DOHH2 (cell line): ENCODE results near the gene SLC37A3.

Experiments used
- H3F3A ChIP-seq: fragments of 200-600 bp; sonication (generic), shearing (Covaris generic); 2 replicates; pipeline ENCODE4 v1.6.0; 2016; ENCODE audit warnings: antibody characterized with exemption, mild to moderate bottlenecking; ENCODE audit not compliant: control insufficient read depth, insufficient read depth
- H3K27ac ChIP-seq: fragments of 200-600 bp; sonication (generic); 2 replicates; pipeline ENCODE4 v1.5.1; 2014; ENCODE audit warnings: low read depth, mild to moderate bottlenecking, low read length, moderate library complexity
- H3K27me3 ChIP-seq: fragments of 200-600 bp; sonication (generic); 2 replicates; pipeline ENCODE4 v1.6.1; 2014; ENCODE audit warnings: mild to moderate bottlenecking, low read length, mixed read lengths; ENCODE audit not compliant: control insufficient read depth
- H3K36me3 ChIP-seq: fragments of 200-600 bp; sonication (generic); 2 replicates; pipeline ENCODE4 v1.6.1; 2014; ENCODE audit warnings: mild to moderate bottlenecking, low read length, moderate library complexity, mixed read lengths; ENCODE audit not compliant: control insufficient read depth
- H3K4me1 ChIP-seq: fragments of 200-600 bp; sonication (generic); 2 replicates; pipeline ENCODE4 v1.6.1; 2014; ENCODE audit warnings: mild to moderate bottlenecking, low read length, mixed read lengths; ENCODE audit not compliant: control insufficient read depth
- H3K4me2 ChIP-seq: fragments of 200-600 bp; sonication (generic); 2 replicates; pipeline ENCODE4 v1.6.0; 2014; ENCODE audit warnings: mild to moderate bottlenecking, low read length, moderate library complexity
- H3K4me3 ChIP-seq: fragments of 200-600 bp; sonication (generic); 2 replicates; pipeline ENCODE4 v1.5.1; 2014; ENCODE audit warnings: mild to moderate bottlenecking, low read length, mixed read lengths
- H3K79me2 ChIP-seq: fragments of 200-600 bp; sonication (generic); 2 replicates; pipeline ENCODE4 v1.6.1; 2014; ENCODE audit warnings: mild to moderate bottlenecking, low read length, mixed read lengths; ENCODE audit not compliant: control insufficient read depth
- H3K9me2 ChIP-seq: fragments of 200-600 bp; sonication (generic); replicated peaks from 2 replicates; pipeline ENCODE4 v1.6.1; 2014; ENCODE audit warnings: mild to moderate bottlenecking, low read length, mixed read lengths; ENCODE audit not compliant: control insufficient read depth
- H3K9me3 ChIP-seq: fragments of 200-600 bp; sonication (generic); 2 replicates; pipeline ENCODE4 v1.6.1; 2014; ENCODE audit warnings: antibody characterized with exemption, low read length, mixed read lengths; ENCODE audit not compliant: control insufficient read depth, insufficient read depth
- H4K20me1 ChIP-seq: fragments of 200-600 bp; sonication (generic); 2 replicates; pipeline ENCODE4 v1.6.0; 2014; ENCODE audit warnings: low read depth, mild to moderate bottlenecking, antibody characterized with exemption, low read length, moderate library complexity; ENCODE audit not compliant: control insufficient read depth, insufficient read depth
- EZH2phosphoT487 ChIP-seq: fragments of 200-600 bp; sonication (generic); IDR thresholded peaks from 2 replicates; pipeline ENCODE4 v1.6.1; 2017; ENCODE audit warnings: borderline replicate concordance, mild to moderate bottlenecking, antibody characterized with exemption, low read length, moderate library complexity, mixed read lengths
- TF ChIP-seq, protein P1 (sequence below): fragments of 200-600 bp; sonication (generic); IDR thresholded peaks from one replicate; pipeline ENCODE4 v1.5.1; 2014; ENCODE audit warnings: antibody characterized with exemption, mild to moderate bottlenecking, low read depth, low read length; ENCODE audit not compliant: poor library complexity, severe bottlenecking

The SLC37A3 gene

DNA sequence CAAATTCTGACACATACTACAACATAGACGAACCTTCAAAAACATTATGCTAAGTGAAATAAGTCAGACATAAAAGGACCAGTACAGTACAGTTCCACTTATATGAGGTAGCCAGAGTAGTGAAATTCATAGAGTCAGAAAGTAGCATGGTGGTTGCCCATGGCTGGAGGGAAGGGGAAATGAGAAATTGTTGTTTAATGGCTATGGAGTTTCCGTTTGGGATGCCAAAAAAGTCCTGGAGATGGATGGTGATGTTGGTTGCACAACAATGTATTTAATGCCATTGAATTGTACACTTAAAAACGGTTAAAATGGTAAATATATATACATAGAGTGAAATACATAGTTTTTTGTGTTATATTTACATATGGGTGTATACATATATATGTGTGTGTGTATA is 2.1 kb upstream of the SLC37A3 start:
- Histone ChIP-seq H3K4me2 (no peak overlapping the region), H3K27me3 (peaks cover 31% of the 10 kb centered on the region), H3K36me3 (no peaks in the 10 kb centered on the region)

DNA sequence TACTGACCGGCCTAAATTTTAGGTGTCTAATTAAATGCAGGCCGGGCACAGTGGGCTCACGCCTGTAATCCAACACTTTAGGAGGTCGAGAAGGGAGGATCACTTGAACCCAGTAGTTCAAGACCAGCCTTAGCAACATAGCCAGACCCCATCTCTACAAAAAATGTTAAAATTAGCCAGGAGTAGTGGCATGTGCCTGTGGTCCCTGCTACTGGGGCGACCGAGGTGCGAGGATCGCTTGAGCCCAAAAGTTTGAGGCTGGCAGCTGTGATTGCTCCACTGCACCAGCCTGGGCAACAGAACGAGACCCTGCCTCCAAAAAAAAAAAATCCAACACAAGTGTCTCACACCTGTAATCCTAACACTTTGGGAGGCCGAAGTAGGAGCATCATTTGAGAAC is 491 bp upstream of the SLC37A3 start:
- Histone ChIP-seq H3K9me2 (no peaks in the 10 kb centered on the region), H3K36me3 (no peaks in the 10 kb centered on the region), H3K9me3 (no peaks in the 10 kb centered on the region), H3K4me3 (peak overlapping the region; percentile 94; the same call in 1 of the 2 replicates), H3K79me2 (peaks cover 17% of the 10 kb centered on the region), H4K20me1 (peaks cover under 1% of the 10 kb centered on the region; the same call in 1 of the 2 replicates), H3K4me2 (peak overlapping the region; percentile 95), H3F3A (no peaks in the 10 kb centered on the region; the same call in 1 of the 2 replicates), H3K4me1 (peaks cover 14% of the 10 kb centered on the region), H3K27me3 (peaks cover 19% of the 10 kb centered on the region), H3K27ac (no peak overlapping the region)
- TF ChIP-seq, protein P1, sequence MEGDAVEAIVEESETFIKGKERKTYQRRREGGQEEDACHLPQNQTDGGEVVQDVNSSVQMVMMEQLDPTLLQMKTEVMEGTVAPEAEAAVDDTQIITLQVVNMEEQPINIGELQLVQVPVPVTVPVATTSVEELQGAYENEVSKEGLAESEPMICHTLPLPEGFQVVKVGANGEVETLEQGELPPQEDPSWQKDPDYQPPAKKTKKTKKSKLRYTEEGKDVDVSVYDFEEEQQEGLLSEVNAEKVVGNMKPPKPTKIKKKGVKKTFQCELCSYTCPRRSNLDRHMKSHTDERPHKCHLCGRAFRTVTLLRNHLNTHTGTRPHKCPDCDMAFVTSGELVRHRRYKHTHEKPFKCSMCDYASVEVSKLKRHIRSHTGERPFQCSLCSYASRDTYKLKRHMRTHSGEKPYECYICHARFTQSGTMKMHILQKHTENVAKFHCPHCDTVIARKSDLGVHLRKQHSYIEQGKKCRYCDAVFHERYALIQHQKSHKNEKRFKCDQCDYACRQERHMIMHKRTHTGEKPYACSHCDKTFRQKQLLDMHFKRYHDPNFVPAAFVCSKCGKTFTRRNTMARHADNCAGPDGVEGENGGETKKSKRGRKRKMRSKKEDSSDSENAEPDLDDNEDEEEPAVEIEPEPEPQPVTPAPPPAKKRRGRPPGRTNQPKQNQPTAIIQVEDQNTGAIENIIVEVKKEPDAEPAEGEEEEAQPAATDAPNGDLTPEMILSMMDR, result no peak
- TF ChIP-seq EZH2phosphoT487, result no peak

More for the DNA sequence above, 2.1 kb upstream of the SLC37A3 start:
- no peaks in the 10 kb centered on the region for H4K20me1 ChIP-seq
- peaks cover 23% of the 10 kb centered on the region for H3K4me1 ChIP-seq
- no peaks in the 10 kb centered on the region; the same call in 1 of the 2 replicates for H3F3A ChIP-seq
- H3K4me3 ChIP-seq, result no peak overlapping the region
- peaks cover 13% of the 10 kb centered on the region for H3K79me2 ChIP-seq
- no peak overlapping the region for H3K27ac ChIP-seq
- H3K9me2 ChIP-seq, result no peaks in the 10 kb centered on the region
- TF ChIP-seq, protein P1, result no peak
- no peak for TF ChIP-seq EZH2phosphoT487
- no peaks in the 10 kb centered on the region for H3K9me3 ChIP-seq

DNA sequence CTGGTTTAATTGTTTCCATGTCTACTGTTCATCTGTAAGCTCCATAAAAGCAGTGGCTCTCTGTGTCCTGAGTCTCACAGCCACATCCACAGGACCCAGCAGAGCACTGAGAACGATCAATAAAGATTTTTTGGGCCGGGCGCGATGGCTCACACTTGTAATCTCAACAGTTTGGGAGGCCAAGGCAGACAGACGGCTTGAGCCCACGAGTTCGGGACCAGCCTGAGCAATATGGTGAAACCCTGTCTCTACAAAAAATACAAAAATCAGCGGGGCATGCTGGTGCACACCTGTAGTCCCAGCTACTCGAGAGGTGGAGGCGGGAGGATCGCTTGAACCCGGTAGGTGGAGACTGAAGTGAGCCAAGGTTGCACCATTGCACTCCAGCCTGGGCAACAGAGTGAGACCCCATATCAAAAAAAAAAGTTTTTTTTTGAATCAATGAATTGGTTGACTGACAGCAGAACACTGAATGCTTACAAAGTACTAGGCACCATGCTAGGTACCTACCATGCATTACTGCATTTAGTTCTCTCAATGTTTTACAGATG is 4.5 kb downstream of the SLC37A3 start:
- H3K4me2 ChIP-seq, result no peak overlapping the region
- H4K20me1 ChIP-seq, result peaks cover 38% of the 10 kb centered on the region

More for the DNA sequence above, 4.5 kb downstream of the SLC37A3 start:
- no peak overlapping the region for H3K4me3 ChIP-seq
- H3K27me3 ChIP-seq, result peaks cover 20% of the 10 kb centered on the region
- H3F3A ChIP-seq, result peaks cover 2% of the 10 kb centered on the region
- TF ChIP-seq, protein P1, result no peak
- TF ChIP-seq EZH2phosphoT487, result no peak
- no peaks in the 10 kb centered on the region for H3K9me2 ChIP-seq
- H3K9me3 ChIP-seq, result no peaks in the 10 kb centered on the region
- peaks cover 28% of the 10 kb centered on the region for H3K79me2 ChIP-seq
- H3K27ac ChIP-seq, result no peak overlapping the region
- H3K4me1 ChIP-seq, result peaks cover 32% of the 10 kb centered on the region
- H3K36me3 ChIP-seq, result no peaks in the 10 kb centered on the region
